ENCODE data around the gene WNT7B.

DNA sequence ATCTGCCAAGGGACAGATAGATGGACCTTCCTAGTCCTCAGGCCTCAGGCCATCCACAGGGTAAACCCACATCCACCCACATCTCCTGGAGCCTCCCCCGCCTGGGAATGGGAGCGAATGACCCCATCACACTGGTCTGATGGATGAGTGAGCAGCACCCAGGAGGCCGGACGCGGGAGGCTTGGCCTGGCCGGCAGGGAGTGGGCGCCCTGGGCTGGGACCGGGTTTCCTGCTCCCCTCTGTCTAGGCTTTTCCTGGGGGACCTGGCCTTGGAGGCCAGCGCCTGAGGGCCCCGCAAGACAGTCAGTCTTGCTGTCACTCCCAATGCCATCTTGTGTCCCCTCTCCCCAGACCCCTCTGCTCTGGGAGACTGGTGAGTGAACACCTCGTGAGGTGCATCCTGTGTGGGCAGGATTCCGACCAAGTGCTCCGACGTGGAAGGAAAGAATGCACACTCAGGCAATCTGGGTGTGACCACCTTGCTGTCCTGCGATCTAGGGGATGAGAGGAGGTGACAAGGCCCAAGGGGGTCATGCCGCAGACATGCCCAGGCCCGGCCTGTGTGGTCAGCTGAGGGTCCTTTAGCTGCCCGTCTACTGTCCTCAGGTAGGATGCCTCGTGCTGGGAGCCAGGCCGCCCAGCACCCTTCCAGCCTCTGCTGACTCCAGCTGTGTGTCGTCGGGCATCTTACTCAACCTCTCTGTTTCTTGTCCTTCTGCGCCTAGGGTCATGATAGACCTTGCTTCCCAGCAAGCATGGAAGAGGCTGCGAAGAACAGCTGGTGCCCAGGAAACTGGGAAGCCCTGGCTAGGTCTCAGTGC, 26.5 kb upstream of the WNT7B start:
- TF ChIP-seq, protein P1, sequence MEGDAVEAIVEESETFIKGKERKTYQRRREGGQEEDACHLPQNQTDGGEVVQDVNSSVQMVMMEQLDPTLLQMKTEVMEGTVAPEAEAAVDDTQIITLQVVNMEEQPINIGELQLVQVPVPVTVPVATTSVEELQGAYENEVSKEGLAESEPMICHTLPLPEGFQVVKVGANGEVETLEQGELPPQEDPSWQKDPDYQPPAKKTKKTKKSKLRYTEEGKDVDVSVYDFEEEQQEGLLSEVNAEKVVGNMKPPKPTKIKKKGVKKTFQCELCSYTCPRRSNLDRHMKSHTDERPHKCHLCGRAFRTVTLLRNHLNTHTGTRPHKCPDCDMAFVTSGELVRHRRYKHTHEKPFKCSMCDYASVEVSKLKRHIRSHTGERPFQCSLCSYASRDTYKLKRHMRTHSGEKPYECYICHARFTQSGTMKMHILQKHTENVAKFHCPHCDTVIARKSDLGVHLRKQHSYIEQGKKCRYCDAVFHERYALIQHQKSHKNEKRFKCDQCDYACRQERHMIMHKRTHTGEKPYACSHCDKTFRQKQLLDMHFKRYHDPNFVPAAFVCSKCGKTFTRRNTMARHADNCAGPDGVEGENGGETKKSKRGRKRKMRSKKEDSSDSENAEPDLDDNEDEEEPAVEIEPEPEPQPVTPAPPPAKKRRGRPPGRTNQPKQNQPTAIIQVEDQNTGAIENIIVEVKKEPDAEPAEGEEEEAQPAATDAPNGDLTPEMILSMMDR (IDR thresholded peaks at IDR 0.05): no peak
- no peak for TF ChIP-seq POLR2A (IDR thresholded peaks at IDR 0.05)

Data from transverse colon (tissue), 3 donors.